NCI-H187 (cell line): ENCODE results near the gene GNG14.
"Not testable (repeated sequence)": the region's sequence is repeated elsewhere in the genome, so short reads cannot be mapped to it uniquely, and the experiment has no call there.

Experiments
- DNase-seq, 2 experiments: peaks; one replicate each; lab custom pipeline; 2025; lab: John Stamatoyannopoulos, UW

The GNG14 gene

DNA sequence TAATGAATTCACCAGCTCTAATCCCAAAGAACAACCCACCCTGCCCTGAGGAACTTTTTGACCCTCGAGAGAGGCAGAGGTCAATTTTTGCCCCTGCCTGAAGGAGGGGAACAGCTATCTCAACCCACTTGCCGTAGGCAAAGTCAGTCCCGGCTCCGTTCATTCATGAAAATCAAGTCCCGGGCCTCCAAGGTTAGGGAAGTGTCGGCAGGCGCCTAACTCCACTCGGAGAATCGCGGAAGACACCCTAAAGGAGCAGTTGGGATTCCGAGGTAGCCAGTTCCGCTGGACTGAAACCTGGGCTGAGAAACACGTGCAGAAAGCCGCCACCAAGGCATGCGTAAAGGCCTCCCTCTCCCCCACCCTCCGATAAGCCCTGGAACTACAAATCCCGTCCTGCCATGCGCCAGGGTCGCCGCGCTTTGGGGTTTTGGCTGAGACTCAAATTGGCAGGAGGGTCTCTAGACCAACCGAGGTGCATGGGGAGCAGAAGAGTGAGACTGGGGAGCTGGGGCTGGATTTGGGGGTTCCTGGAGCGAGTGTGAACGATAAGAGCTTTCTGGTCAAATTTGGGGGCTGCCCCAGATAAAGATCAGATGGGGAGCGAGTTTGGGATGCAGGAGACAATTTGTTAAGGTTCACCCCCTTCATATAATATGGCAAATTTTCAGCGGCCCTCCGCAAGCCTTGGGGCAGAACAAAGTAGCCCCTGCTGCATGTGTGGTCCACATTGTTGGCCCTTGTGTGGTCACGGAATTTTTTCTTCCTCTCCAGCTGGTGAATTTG lies 36.0 kb downstream of the GNG14 start, which contains the start of gene TNPO2:
TSS of gene TNPO2 (minus strand) at position 292 of the 786 bp plus-strand sequence. CDS start 2,955 bp downstream, outside the sequence.
- DNase-seq = peak; percentile 3 to 15

DNA sequence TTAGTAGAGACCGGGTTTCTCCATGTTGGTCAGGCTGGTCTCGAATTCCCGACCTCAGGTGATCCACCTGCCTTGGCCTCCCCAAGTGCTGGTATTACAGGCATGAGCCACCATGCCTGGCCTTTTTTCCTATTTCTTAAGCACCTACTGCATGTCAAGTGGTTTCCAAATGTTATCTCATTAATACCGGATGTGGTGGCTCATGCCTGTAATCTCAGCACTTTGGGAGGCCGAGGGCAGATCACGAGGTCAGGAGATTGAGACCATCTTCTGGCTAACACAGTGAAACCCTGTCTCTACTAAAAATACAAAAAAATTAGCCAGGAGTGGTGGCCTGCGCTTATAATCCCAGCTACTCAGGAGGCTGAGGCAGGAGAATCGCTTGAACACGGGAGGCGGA lies 37.8 kb downstream of the GNG14 start:
- DNase-seq = not testable (repeated sequence)

DNA sequence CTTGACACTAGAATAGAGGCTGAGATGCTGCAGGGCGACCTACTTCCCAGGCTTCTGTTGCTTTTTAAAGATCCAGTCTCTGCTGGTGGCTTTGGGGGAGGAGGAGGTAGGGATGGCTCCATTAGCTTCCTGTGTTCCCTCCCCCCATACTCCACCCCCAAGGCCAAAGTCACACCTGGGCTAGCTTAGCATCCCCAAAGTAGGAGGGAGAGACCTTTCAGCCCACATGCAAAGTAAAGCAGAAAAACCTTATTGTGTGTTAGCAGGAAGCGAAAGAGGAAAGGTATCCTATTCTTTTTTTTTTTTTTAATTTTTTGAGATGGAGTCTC lies 39.2 kb downstream of the GNG14 start:
- DNase-seq = no peak

DNA sequence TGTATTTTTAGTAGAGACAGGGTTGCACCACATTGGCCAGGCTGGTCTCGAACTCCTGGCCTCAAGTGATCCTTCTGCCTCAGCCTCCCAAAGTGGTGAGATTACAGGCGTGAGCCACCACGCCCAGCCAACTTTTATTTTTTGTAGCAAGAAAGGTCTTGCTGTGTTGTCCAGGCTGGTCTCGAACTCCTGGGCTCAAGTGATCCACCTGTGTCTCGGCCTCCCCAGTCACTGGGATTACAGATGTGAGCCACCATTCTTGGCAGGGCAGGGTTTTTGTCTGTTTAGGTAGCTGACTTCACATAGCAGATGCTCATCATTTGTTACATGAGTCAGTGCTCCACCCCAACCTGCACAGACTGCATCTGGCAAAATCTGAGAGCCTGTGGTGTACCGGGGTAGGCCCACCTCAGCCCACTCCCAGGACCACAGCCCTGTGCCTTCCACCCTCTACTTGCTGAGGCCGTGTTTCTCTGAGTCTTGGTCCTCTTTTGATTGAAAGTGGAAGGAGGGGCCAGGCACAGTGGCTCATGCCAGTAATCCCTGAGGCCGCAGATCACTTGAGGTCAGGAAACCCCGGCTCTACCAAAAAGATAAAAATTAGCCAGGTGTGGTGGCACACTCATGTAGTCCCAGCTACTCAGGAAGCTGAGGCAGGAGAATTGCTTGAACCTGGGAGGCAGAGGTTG lies 40.1 kb downstream of the GNG14 start:
- no peak for DNase-seq

DNA sequence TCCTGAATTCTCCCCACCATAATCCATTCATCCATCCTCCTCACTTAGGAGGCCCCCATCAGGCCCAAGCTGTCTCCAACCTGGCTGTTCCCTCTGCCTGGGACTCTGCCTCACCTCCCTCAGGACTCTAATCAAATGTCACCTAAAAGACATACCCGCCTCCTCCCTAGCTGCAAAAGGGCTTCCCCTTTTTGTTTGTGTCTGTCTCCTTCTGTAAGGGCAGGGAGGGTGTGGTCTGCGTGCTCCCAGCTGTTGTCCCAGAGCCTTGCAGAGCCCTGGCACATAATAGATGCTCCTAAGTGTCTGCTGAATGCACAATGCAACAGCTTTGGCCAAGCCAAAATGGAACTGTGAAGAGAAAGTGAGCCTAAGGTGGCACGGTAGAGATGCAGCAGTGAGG lies 42.3 kb downstream of the GNG14 start:
- DNase-seq = no peak

DNA sequence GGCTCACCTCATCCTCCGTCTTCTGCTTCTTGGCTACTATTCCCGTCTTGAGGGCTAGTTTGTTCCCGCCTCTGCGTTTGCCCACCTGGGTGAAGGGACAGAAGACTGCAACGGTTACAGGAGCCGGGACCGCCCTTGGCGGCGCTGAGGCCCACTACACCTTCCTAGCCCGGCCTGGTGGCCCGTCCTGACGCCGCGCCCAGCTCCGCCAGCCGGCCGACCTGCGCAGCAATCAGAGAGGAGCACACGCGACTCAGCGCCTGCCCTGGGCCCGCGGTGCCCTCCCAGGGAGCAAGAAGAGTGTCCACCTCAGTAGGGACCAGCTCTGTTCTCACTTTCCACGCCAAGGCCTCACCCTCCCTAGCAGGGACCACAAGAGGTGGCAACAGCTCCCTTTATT lies 43.5 kb downstream of the GNG14 start:
- DNase-seq = no peak

DNA sequence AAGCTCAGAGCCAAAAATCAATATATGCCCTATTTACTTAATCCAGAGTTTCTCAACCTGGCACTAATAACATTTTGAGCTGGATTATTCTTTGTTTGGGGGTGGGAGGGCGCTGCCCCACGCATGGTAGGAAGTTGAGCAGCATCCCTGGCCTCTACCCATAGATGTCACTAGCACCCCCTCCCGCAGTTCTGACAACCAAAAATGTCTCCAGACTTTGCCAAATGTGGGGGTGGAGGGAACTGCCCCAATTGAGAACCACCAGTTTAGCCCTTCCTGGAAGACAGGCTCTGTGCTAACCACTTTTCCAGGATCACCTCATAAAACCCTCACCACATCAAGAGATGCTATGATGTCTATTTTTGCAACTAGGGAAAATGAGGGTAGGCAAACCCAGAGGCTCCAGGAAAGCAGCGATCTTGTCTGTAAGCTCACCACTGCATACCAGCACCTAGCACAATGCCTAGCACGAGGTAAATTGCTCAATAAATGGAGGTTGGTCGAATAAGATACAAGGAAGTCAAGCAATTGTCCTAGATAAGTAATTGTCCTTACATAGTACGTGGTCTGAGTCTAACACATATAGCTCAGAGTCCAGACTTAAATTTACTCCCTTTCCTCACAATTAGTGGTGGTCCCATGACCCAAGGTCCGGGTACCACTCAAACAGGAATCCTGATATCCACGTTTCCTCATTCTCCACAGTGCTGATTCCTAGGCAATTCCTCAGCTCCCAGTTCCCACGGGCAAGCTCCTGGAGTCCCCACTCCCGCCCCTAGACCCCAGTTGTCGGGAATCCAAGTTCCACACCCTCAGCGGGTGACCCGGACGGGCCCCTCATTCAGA lies 45.8 kb downstream of the GNG14 start:
- no peak for DNase-seq

DNA sequence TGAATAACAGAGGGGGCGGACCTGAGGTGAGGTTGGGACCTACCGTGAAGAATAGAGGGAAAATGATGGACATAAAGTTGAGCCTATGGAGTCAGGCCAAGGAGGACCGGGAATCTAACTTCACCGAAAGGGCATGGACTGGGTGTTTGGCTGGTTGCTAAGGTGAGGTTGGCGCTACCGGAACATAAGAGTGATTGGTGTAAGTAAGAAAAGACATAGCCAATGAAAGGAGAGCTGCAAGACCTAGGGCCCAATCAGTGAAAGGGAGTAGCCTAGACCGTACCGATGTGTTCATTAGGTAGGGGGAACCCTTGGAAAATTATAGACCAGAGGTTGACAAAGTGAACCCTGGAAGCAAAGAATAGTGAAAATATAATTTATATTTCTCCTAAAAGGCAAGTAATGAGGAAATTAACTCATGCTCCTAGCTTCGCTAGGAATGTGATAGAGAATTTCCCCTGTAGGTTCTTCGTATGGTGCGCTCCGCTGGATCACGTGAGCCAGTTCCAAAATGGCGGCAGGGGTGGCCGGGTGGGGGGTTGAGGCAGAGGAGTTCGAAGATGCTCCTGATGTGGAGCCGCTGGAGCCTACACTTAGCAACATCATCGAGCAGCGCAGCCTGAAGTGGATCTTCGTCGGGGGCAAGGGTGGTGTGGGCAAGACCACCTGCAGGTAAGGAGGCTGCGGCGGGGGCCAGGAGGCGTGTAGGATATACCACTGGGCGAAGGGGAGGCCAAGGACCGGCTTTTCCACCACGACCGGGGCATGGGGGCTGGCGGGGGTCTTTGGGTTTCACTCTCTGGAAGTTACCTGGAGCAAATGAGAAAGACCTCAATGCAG lies 49.4 kb downstream of the GNG14 start, which contains the start of gene GET3:
TSS of gene GET3 (plus strand) at position 503 of the 840 bp plus-strand sequence. CDS start at position 512, 9 bp downstream.
- DNase-seq = peak; percentile 89 to 90

DNA sequence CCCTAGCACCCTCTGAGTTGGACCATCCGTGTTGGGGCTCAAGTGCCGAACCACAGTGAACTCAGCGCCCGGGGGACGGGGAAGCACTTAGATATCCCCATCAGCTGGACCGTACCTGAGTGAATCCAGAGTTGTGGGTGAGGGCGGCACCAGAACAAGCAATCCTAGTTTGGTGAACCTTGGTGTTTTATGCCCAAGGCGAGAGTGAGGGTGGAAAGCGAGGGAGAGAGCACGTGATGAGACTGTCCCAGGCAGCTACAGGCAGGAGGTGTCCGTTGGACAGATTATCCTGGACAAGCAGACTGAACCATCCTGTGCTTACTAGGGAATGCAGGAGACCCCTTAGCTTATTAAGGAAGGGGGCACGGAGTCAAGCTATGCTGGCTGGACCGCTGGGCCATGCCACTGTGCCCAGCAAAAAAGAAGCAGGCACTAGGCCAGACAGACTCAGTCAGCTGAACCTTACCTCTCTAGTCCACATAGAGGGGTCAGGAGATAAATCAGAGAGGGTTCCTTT lies 50.1 kb downstream of the GNG14 start:
- no peak for DNase-seq
